K562 (cell line): ENCODE measurements around the gene SEC14L2. TPM values are rescaled to one million over a fixed set of nuclear protein-coding genes. Genes with fewer than 3 reads are reported as not detected.
A peak's percentile ranks its signal among the peaks of the same experiment; 100 is the strongest.

Experiments
- BRF1 ChIP-seq: IDR thresholded peaks from 3 replicates; pipeline ENCODE4 v1.6.1; 2011; ENCODE audit warnings: borderline replicate concordance, mild to moderate bottlenecking; ENCODE audit not compliant: insufficient read length; ENCODE audit errors: extremely low read depth
- CCNT2 ChIP-seq: IDR thresholded peaks from 2 replicates; pipeline ENCODE4 v1.6.1; 2011; ENCODE audit warnings: borderline replicate concordance, low read depth, mild to moderate bottlenecking, moderate library complexity, mixed read lengths, low read length; ENCODE audit not compliant: insufficient read length; ENCODE audit errors: extremely low read depth
- CHD4 ChIP-seq: fragments of 200-600 bp; sonication (generic); IDR thresholded peaks from 3 replicates; pipeline ENCODE4 v1.6.1; 2012; ENCODE audit warnings: low read depth, mild to moderate bottlenecking, mixed read lengths, low read length, inconsistent platforms; ENCODE audit not compliant: insufficient read depth, insufficient replicate concordance, poor library complexity, severe bottlenecking
- ELF1 ChIP-seq: fragments of 200-800 bp; sonication (Bioruptor generic); IDR thresholded peaks from 2 replicates; pipeline ENCODE4 v1.6.1; 2016; ENCODE audit warnings: missing genetic modification characterization, missing compliant biosample characterization
- ESRRB ChIP-seq: fragments of 250-450 bp; sonication (Bioruptor Pico); IDR thresholded peaks from 2 replicates; pipeline ENCODE4 v1.5.0; 2020; ENCODE audit warnings: mild to moderate bottlenecking, moderate library complexity, borderline replicate concordance
- ETS2 ChIP-seq: IDR thresholded peaks from 2 replicates; pipeline ENCODE4 v1.6.1; 2016; ENCODE audit warnings: borderline replicate concordance, missing genetic modification characterization, mild to moderate bottlenecking, moderate library complexity, missing compliant biosample characterization; ENCODE audit not compliant: poor library complexity, severe bottlenecking
- ETV1 ChIP-seq: fragments of 450-650 bp; conservative IDR thresholded peaks from 2 replicates; pipeline ENCODE4 v1.6.1; 2016; ENCODE audit warnings: missing genetic modification characterization, control low read depth, low read depth, missing compliant biosample characterization
- EWSR1 ChIP-seq: fragments of 450-650 bp; IDR thresholded peaks from 2 replicates; pipeline ENCODE4 v1.6.1; 2018; ENCODE audit warnings: borderline replicate concordance, mild to moderate bottlenecking, low read depth, moderate library complexity; ENCODE audit not compliant: partially characterized antibody
- HNRNPLL ChIP-seq: fragments of 200-400 bp; formaldehyde crosslinking; IDR thresholded peaks from 2 replicates; pipeline ENCODE4 v1.6.1; 2017; ENCODE audit warnings: low read length, low read depth, mild to moderate bottlenecking; ENCODE audit not compliant: poor library complexity, severe bottlenecking
- MBD2 ChIP-seq: sonication (generic); IDR thresholded peaks from 2 replicates; pipeline ENCODE4 v1.6.1; 2016; ENCODE audit warnings: low read depth, borderline replicate concordance
- MYC ChIP-seq, 2 experiments: fragments of 250-450 bp in 1 of 2; sonication (Bioruptor Pico) in 1 of 2; IDR thresholded peaks; 2 replicates each; pipeline versions ENCODE4 v1.5.1 to v1.6.1; 2012 to 2021; ENCODE audit warnings: low read depth in 2 of 2, borderline replicate concordance in 1 of 2, improper control_type of control experiment in 1 of 2, low read length in 1 of 2, mild to moderate bottlenecking in 1 of 2, moderate library complexity in 1 of 2
- NFXL1 ChIP-seq: fragments of 450-650 bp; formaldehyde crosslinking; IDR thresholded peaks from 2 replicates; pipeline ENCODE4 v1.4.0; 2021; ENCODE audit warnings: mild to moderate bottlenecking
- PCBP2 ChIP-seq: fragments of 200-400 bp; formaldehyde crosslinking; IDR thresholded peaks from 2 replicates; pipeline ENCODE4 v1.6.1; 2018; ENCODE audit warnings: low read length, low read depth, mild to moderate bottlenecking, moderate library complexity; ENCODE audit not compliant: poor library complexity, severe bottlenecking
- POLR2B ChIP-seq: fragments of 450-650 bp; IDR thresholded peaks from 2 replicates; pipeline ENCODE4 v1.6.1; 2018; ENCODE audit warnings: low read depth; ENCODE audit not compliant: partially characterized antibody
- PTTG1 ChIP-seq: fragments of 450-650 bp; IDR thresholded peaks from 2 replicates; pipeline ENCODE4 v1.6.1; 2016; ENCODE audit warnings: low read depth, mild to moderate bottlenecking, missing genetic modification characterization, missing compliant biosample characterization
- RBM22 ChIP-seq: fragments of 200-400 bp; formaldehyde crosslinking; IDR thresholded peaks from 2 replicates; pipeline ENCODE4 v1.6.1; 2018; ENCODE audit warnings: low read length, low read depth; ENCODE audit not compliant: poor library complexity, severe bottlenecking
- SP1 ChIP-seq: sonication (generic); formaldehyde crosslinking; IDR thresholded peaks from 2 replicates; pipeline ENCODE4 v1.8.1; 2022; ENCODE audit warnings: mild to moderate bottlenecking, missing genetic modification reagents
- SRSF7 ChIP-seq: fragments of 200-400 bp; formaldehyde crosslinking; optimal IDR thresholded peaks from 2 replicates; pipeline ENCODE3; 2017; ENCODE audit warnings: mild to moderate bottlenecking, low read depth, low read length
- SUPT5H ChIP-seq: fragments of 450-650 bp; IDR thresholded peaks from 2 replicates; pipeline ENCODE4 v1.6.1; 2016
- TCF7 ChIP-seq: sonication (generic); IDR thresholded peaks from 2 replicates; pipeline ENCODE4 v1.6.1; 2016; ENCODE audit warnings: antibody characterized with exemption, borderline replicate concordance
- TRIM24 ChIP-seq, 2 experiments: fragments of 450-650 bp; IDR thresholded peaks; 2 replicates each; pipeline ENCODE4 v1.6.1; 2016
- ZBTB7A ChIP-seq: IDR thresholded peaks from 2 replicates; pipeline ENCODE4 v1.6.1; 2011; ENCODE audit warnings: low read depth, mild to moderate bottlenecking, low read length, moderate library complexity, borderline replicate concordance; ENCODE audit not compliant: control insufficient read depth
- ZFP36 ChIP-seq: fragments of 150-350 bp; IDR thresholded peaks from 2 replicates; pipeline ENCODE4 v1.6.1; 2018; ENCODE audit warnings: low read length, low read depth; ENCODE audit not compliant: partially characterized antibody
- ZFX ChIP-seq: sonication (generic); formaldehyde crosslinking; IDR thresholded peaks from 2 replicates; pipeline ENCODE4 v1.8.0; 2022; ENCODE audit warnings: mild to moderate bottlenecking, missing genetic modification reagents, moderate library complexity
- ZKSCAN3 ChIP-seq: fragments of 250-450 bp; sonication (Bioruptor Pico); IDR thresholded peaks from 2 replicates; pipeline ENCODE4 v1.4.0; 2020
- ZNF589 ChIP-seq: fragments of 200-800 bp; sonication (Bioruptor generic); IDR thresholded peaks from 2 replicates; pipeline ENCODE4 v1.6.1; 2016; ENCODE audit warnings: low read depth, missing genetic modification characterization, missing compliant biosample characterization
- ZSCAN32 ChIP-seq: fragments of 450-650 bp; formaldehyde crosslinking; IDR thresholded peaks from 2 replicates; pipeline ENCODE4 v1.4.0; 2020; ENCODE audit warnings: mild to moderate bottlenecking, moderate library complexity
- polyA plus RNA-seq, 8 experiments: library from polyadenylated mRNA; depleted of rRNA in 4 of 8; stranded (reverse) in 5 of 8; unstranded in 3 of 8; fragments of >200 nt; fragmentation: Nextera tagmentation in 2 of 8; fragmentation: Illumina TruSeq in 1 of 8; extraction: Ambion mirVana in 2 of 8; extraction: Trizol in 1 of 8; gene quantifications; 2 replicates each; pipeline versions ENCODE4 v1.2.1 to v1.2.3, GENCODE V29; 2011 to 2014; ENCODE audit warnings: inconsistent platforms in 1 of 8, missing spikeins in 1 of 8
- total RNA-seq, 7 experiments: library from RNA; depleted of rRNA in 6 of 7; stranded (reverse); fragments of >200 nt in 6 of 7; fragmentation: Illumina TruSeq in 2 of 7; extraction: Trizol in 2 of 7; gene quantifications; 2 replicates each; pipeline versions ENCODE4 v1.2.1 to v1.2.3, GENCODE V29; 2011 to 2021; ENCODE audit warnings: low replicate concordance in 1 of 7
- TF ChIP-seq, protein P1 (sequence below): sonication (generic); formaldehyde crosslinking; IDR thresholded peaks from 2 replicates; pipeline ENCODE4 v1.8.0; 2022; ENCODE audit warnings: mild to moderate bottlenecking, missing genetic modification reagents

Gene SEC14L2
- total and polyA plus RNA-seq, 9 of the 15 experiments (the other 6 are each of a cell fraction or from before 2014, with no cell fraction given), result 0.03 to 0.17 (median 0.10) TPM

DNA sequence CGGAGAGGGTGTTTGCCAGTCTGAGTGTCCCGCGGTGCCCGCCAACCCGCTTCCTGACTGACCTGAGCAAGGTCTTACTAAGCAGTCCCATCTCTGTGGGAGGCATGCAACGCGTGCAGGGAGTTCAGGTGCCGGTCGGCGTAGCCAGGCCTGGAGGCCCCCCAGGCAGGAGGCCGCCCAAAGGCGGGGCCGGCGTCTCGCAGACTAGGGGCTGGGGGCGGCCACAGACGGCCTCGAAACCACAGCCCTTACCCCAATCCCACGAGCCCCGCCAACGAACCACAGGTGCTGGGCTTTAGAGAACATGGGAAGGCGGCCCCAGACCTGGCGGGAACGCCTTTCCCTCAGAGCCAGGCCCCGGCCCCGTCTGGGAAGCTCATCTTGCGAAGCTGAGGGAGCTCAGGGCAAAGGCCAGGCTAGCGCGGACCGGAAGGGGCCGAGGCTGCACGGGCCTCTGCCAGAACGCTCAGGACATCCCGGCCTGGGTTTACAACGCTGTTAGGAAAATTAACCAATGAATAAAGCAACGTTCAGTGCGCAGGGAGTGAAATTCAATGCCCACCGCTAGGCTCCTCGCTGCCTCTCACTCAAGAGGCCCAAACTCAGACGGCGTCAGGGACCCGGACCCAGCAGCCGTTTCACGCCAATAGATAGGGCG is 26.6 kb downstream of the SEC14L2 start (continued):
- TF ChIP-seq ETV1 (tag) (peak; percentile 71), MBD2 (0 out of 2 replicates have a peak, but pooled peaks have one; percentile 5), BRF1 (no peak), ZSCAN32 (no peak), POLR2B (peak; percentile 80), PCBP2 (no peak), TCF7 (no peak), RBM22 (no peak), EWSR1 (no peak), SRSF7 (no peak), ZNF589 (CRISPR knock-in tag) (no peak), ZFX (CRISPR knock-in tag) (peak; percentile 89), TRIM24 (IDR thresholded peaks at IDR 0.05) (no peak), NFXL1 (no peak), SUPT5H (peak; percentile 73; the same call in 1 of the 2 replicates), CCNT2 (no peak), ZFP36 (no peak), PTTG1 (no peak), MYC (IDR thresholded peaks at IDR 0.05; ENCODE audit: low read depth, low read length) (no peak), MYC (CRISPR knock-in tag; IDR thresholded peaks at IDR 0.05; ENCODE audit: borderline replicate concordance, low read depth) (peak; percentile 65; the same call in 1 of the 2 replicates), HNRNPLL (no peak), ELF1 (tag) (peak; percentile 35; the same call in 1 of the 2 replicates), ETS2 (tag) (no peak), ZBTB7A (no peak), CHD4 (no peak), ESRRB (CRISPR knock-in tag) (no peak), SP1 (CRISPR knock-in tag) (no peak), ZKSCAN3 (CRISPR knock-in tag) (no peak)
- TF ChIP-seq, protein P1, sequence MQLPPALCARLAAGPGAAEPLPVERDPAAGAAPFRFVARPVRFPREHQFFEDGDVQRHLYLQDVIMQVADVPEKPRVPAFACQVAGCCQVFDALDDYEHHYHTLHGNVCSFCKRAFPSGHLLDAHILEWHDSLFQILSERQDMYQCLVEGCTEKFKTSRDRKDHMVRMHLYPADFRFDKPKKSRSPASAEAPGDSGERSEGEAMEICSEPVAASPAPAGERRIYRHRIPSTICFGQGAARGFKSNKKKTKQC (CRISPR knock-in tag), result 0 out of 2 replicates have a peak, but pooled peaks have one; percentile 67
